GM18870 (cell line): ENCODE measurements around the gene RNF112.
"Not testable (repeated sequence)": the region's sequence is repeated elsewhere in the genome, so short reads cannot be mapped to it uniquely, and the experiment has no call there.

ENCODE experiments used
- ATAC-seq: cut with Tn5 transposase; IDR thresholded peaks from one replicate; pipeline ENCODE4 v1.9.1; 2021; ENCODE audit warnings: moderate library complexity; ENCODE audit not compliant: unreplicated experiment

RNF112 gene

GRCh38 chr17:19443148-19443547 lies 32.1 kb downstream of the RNF112 start:
- no peak for ATAC-seq

DNA sequence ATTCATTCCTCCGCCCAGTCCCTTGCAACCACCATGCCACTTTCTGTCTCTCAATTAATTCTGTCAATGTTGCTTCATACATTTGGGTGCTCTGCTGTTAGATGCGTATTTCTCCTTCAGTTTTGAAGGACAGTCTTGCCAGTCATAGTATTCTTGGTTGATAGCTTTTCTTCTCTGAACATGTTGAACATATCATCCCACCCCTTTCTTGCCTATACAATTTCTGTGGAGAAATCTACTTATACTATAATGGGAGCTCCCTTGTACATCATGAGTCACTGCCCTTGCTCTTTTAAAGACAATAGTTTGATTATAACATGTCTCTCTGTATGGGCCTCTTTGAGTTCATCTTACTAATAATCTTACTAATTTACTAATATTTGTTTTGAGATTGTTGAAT lies 34.1 kb downstream of the RNF112 start:
- ATAC-seq: no peak

GRCh38 chr17:19446577-19446976 lies 35.5 kb downstream of the RNF112 start:
- not testable (repeated sequence) for ATAC-seq

DNA sequence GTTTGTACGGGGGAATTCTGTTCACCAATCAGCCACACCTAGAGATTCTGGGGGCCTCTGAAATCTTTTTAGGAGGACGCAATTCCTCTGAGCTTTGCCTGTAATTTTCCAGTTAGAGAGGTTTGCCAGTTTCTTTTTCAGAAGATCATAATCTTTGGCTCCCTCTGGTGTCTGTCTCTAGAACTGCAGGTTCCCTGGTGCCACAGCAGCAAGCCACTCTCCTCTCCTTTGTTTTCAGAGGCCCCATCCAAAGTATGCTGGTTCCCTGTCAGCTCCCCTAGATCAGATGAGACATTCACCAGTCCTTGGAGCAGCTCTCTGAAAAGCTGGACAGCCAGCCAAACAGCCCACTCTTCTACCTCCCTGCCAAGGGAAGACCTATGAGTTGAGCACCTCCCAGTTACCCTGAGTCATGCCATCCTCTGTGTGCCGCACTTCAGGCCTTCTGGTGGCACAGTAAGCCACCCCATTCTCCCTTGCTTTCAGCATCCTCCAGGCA lies 36.1 kb downstream of the RNF112 start:
- ATAC-seq: no peak

DNA sequence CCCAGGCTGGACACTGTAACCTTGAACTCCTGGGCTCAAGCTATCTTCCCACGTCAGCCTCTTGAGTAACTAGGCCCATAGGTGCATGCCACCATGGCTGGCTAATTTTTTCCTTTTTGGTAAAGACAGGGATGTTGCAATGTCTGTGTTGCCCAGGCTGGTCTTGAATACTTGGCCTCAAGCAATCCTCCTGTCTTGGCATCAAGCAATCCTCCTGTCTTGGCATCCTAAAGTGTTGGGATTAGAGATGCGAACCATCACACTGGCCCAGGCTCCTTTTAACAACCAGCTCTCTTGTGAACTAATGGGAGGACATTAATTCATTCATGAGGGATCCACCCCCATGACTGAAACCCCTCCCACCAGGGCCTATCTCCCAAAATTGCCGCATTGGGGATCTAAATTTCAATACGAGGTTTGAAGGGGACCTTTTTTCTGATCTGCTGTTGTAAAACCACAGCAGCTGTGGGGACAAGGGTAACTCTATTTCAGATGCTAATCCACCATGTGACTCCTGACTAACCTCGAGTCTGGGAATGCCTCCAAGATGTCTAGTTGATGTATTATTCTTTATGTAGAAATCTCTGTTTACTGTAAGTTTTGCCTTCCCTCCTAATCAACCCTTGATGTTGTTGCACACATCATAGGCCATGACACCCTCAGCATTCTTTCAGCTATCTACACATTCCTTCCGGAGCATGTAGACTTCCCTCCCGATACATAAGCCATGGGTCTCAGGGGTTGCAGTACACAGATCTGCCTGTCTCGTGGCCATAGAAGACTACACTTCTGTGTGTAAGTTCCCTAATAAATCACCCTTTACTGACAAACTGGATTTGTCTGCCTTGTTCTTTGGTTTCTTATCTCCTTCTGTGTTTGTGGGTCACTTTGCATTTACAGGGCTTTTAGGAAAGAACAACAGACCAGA lies 37.6 kb downstream of the RNF112 start:
- no peak for ATAC-seq

DNA sequence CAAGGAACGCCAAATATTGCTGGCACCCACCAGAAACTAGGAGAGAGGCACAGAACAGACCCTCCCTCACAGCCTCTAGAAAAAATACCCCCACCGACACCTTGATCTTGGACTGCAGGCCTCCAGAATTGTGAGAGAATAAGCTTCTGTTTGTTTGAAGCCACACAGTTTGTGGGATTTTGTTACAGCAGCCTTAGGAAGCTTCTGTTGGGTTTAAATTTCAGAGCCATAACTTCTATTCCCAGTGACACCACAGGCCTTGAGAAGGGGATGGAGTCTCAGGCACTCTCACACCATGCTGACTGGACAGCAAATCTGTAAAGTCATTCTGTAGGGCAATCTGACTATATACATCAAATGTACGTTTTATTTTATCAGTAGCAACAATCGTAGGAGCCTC lies 38.6 kb downstream of the RNF112 start:
- ATAC-seq: no peak

GRCh38 chr17:19453296-19453695 lies 42.3 kb downstream of the RNF112 start:
- no peak for ATAC-seq

- no peak for ATAC-seq
Measured at GRCh38 chr17:19454074-19454473, 43.0 kb downstream of the RNF112 start.

GRCh38 chr17:19456016-19456927 lies 45.2 kb downstream of the RNF112 start:
- no peak for ATAC-seq

DNA sequence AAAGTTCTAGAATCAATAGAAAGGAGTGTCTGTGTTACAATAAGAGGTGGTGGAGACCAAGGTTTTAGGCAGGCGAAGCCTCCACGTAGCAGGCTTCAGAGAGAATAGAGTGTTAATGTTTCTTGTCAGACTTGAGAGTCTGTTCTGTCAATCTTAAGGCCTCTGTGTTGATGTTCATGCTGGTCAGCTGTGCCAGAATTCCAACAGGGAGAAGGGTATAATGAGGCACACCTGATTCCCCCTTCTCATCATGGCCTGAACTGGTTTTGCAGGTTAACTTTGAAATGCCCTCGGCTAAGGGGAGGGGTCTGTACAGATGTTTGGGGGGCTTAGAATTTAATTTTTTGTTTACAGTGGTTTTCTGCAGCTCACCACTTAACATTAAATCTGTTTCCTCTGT lies 46.0 kb downstream of the RNF112 start:
- ATAC-seq: no peak

- no peak for ATAC-seq
Measured at GRCh38 chr17:19457830-19458271, 46.8 kb downstream of the RNF112 start.

- ATAC-seq: not testable (repeated sequence)
Measured at GRCh38 chr17:19458481-19458880, 47.4 kb downstream of the RNF112 start.

DNA sequence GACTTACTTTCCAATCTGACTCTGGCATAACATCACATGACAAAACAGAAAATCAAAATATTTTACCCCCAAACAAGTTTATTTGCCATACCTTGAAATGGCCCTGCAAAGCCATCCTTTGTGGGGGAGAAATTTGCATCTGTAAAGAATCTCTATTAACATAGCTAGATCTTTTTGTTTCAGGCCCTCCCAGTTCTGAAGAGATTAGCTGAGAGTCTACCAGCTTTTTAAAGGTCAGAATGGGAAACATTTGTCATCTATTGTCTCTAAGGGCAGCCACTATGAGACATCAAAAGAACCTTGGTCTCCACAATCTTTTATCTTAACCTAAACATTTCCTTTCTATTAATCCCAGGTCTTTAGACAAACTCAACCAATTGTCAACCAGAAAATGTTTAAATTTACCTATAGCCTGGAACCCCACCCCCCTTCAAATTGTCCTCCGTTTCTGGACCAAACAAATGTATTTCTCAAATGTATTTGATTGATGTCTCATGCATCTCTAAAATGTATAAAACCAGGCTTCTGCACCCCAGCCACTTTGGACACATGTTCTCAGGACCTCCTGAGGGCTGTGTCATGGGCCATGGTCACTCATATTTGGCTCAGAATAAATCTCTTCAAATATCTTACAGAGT lies 48.1 kb downstream of the RNF112 start:
- not testable (repeated sequence) for ATAC-seq

- ATAC-seq: no peak
Measured at GRCh38 chr17:19460700-19461099, 49.7 kb downstream of the RNF112 start.

GRCh38 chr17:19461116-19461515 lies 50.1 kb downstream of the RNF112 start:
- ATAC-seq: no peak

DNA sequence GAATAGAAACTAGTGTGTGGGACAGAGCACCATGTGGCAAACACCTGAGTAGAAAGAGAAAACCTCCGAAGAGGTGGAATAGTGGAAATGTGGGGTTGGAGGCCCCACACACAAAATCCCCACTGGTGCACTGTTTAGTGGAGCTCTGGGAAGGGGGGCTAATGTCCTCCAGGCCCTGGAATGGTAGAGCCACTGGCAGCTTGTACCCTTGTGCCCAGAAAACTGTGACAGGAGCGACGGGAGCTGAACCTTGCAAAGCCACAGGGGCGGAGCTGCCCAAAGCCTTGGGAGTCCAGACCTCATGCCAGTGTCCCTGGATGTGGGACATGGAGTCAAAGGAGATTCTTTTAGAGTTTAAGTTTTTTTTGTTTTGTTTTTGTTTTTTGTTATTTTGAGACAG lies 50.6 kb downstream of the RNF112 start:
- ATAC-seq: no peak

DNA sequence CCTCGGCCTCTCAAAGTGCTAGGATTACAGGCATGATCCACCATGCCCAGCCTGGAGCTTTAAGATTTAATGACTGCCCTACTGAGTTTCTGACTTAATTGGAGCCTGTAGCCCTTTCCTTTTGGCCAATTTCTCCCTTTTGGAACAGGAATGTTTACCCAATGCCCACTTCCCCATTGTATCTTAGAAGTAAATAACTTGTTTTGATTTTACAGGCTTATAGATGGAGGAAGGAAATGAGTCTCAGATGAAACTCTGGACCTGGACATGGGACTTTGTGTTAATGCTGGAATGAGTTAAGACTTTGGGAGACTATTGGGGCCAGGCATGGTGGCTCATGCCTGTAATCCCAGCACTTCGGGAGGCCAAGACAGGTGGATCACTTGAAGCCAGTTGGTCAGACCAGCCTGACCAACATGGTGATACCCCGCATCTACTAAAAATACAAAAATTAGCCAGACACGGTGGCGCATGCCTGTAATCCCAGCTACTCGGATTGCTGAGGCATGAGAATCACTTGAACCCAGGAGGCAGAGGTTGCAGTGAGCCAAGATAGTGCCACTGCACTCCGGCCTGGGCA lies 51.5 kb downstream of the RNF112 start:
- not testable (repeated sequence) for ATAC-seq

- ATAC-seq: no peak
Measured at GRCh38 chr17:19464031-19465026, 53.3 kb downstream of the RNF112 start.
